K562 (cell line): ENCODE results near the gene ABCB6. TPM values are rescaled to one million over a fixed set of nuclear protein-coding genes. Genes with fewer than 3 reads are reported as not detected.

Source experiments
- ATAC-seq: fragments of 200-7000 bp; cut with Tn5 transposase; 3 replicates; pipeline ENCODE4 v1.9.1; 2020; ENCODE audit warnings: moderate library complexity
- BruUV-seq: library from RNA; stranded (reverse); fragments of 400-500 nt; replicated peaks from 2 replicates; lab custom pipeline; 2021; lab: Mats Ljungman, UMichigan
- CTCF ChIA-PET: fragments of 300-600 bp; formaldehyde crosslinking; extraction: SDS; loops from one replicate; lab custom pipeline; 2021; ENCODE audit warnings: low intra/inter-chr PET ratio; lab: Yijun Ruan, JAX
- POLR2A ChIA-PET: fragments of 300-600, 350-650 bp; sonication (Branson Sonifier 250); formaldehyde crosslinking; extraction: SDS; loops from one replicate; lab custom pipeline; 2021; ENCODE audit warnings: antibody characterized with exemption, inconsistent platforms; lab: Yijun Ruan, JAX
- DNase-seq, 4 experiments: peaks; one replicate each; pipeline versions ENCODE4 v3.0.0 to v3.0.0-alpha.2; 2011 to 2018; ENCODE audit warnings: low spot score in 3 of 4, mixed read lengths in 3 of 4; ENCODE audit errors: extremely low read depth in 1 of 4
- FAIRE-seq: peaks from 2 replicates; lab custom pipeline; 2011; peaks lifted over from hg19 to GRCh38; lab: Jason Lieb, UNC
- H2AFZ ChIP-seq: 2 replicates; pipeline ENCODE4 v1.6.0; 2011; ENCODE audit warnings: low read depth, low read length, control low read depth, inconsistent platforms
- H3K27ac ChIP-seq: fragments of 200-600 bp; 3 replicates; pipeline ENCODE4 v1.8.0; 2011; ENCODE audit warnings: low read depth, mild to moderate bottlenecking, control low read depth, inconsistent platforms, low read length, moderate library complexity, mixed read lengths; ENCODE audit errors: extremely low read depth
- H3K27me3 ChIP-seq, 2 experiments: fragments of 300-600 bp in 1 of 2; 2 replicates in 1 of 2; 3 replicates in 1 of 2; pipeline versions ENCODE4 v1.6.0 to v1.8.0; 2011; ENCODE audit warnings: inconsistent platforms in 2 of 2, low read length in 2 of 2, mild to moderate bottlenecking in 1 of 2, mixed read lengths in 1 of 2, moderate library complexity in 1 of 2; ENCODE audit not compliant: control insufficient read depth in 2 of 2, insufficient read depth in 2 of 2
- H3K36me3 ChIP-seq: fragments of 300-600 bp; 3 replicates; pipeline ENCODE4 v1.8.0; 2011; ENCODE audit warnings: mild to moderate bottlenecking, low read length, inconsistent platforms; ENCODE audit not compliant: control insufficient read depth, insufficient read depth
- H3K4me1 ChIP-seq, 2 experiments: fragments of 200-600 bp in 1 of 2; replicated peaks in 1 of 2; 2 replicates in 1 of 2; 3 replicates in 1 of 2; pipeline versions ENCODE4 v1.5.1 to v1.8.0; 2011; ENCODE audit warnings: inconsistent platforms in 2 of 2, low read length in 2 of 2, mild to moderate bottlenecking in 1 of 2, mixed read lengths in 1 of 2, moderate library complexity in 1 of 2; ENCODE audit not compliant: control insufficient read depth in 2 of 2, insufficient read depth in 2 of 2
- H3K4me2 ChIP-seq: 2 replicates; pipeline ENCODE4 v1.6.1; 2011; ENCODE audit warnings: low read length, control low read depth, inconsistent platforms, mixed read lengths; ENCODE audit not compliant: insufficient read depth
- H3K4me3 ChIP-seq: fragments of 200-600 bp; sonication (generic), shearing (Covaris generic); 2 replicates; pipeline ENCODE4 v1.5.1; 2016; ENCODE audit warnings: control low read depth, inconsistent platforms
- H3K79me2 ChIP-seq: fragments of 200-600 bp; 3 replicates; pipeline ENCODE4 v1.8.0; 2011; ENCODE audit warnings: low read length, inconsistent platforms; ENCODE audit not compliant: control insufficient read depth, insufficient read depth
- H3K9ac ChIP-seq, 2 experiments: 2 replicates each; pipeline versions ENCODE4 v1.6.0 to v1.6.1; 2011; ENCODE audit warnings: low read depth in 2 of 2, low read length in 2 of 2, control low read depth in 1 of 2, inconsistent platforms in 1 of 2, mild to moderate bottlenecking in 1 of 2, mixed read lengths in 1 of 2; ENCODE audit not compliant: insufficient read depth in 1 of 2
- H3K9me1 ChIP-seq: one replicate; pipeline ENCODE4 v1.6.0; 2011; ENCODE audit warnings: inconsistent platforms, mild to moderate bottlenecking, low read length, moderate library complexity; ENCODE audit not compliant: control insufficient read depth, insufficient read depth
- H3K9me3 ChIP-seq: replicated peaks from 2 replicates; pipeline ENCODE4 v1.5.1; 2011; ENCODE audit warnings: low read depth, low read length, inconsistent platforms; ENCODE audit not compliant: control insufficient read depth, insufficient read depth
- H4K20me1 ChIP-seq: replicated peaks from 2 replicates; pipeline ENCODE4 v1.6.1; 2011; ENCODE audit warnings: low read length, inconsistent platforms, mixed read lengths; ENCODE audit not compliant: control insufficient read depth, insufficient read depth
- ATF1 ChIP-seq, 2 experiments: fragments of 450-650 bp in 1 of 2; IDR thresholded peaks; 2 replicates each; pipeline ENCODE4 v1.6.1; 2016; ENCODE audit warnings: missing compliant biosample characterization in 1 of 2, missing genetic modification characterization in 1 of 2
- EGR1 ChIP-seq: fragments of 450-650 bp; conservative IDR thresholded peaks from 2 replicates; pipeline ENCODE4 v1.6.1; 2017; ENCODE audit warnings: mild to moderate bottlenecking
- HMBOX1 ChIP-seq: sonication (generic); IDR thresholded peaks from 2 replicates; pipeline ENCODE4 v1.6.1; 2016
- KDM2B ChIP-seq: fragments of 250-450 bp; sonication (Bioruptor Pico); IDR thresholded peaks from 2 replicates; pipeline ENCODE4 v1.8.0; 2021; ENCODE audit warnings: mild to moderate bottlenecking, moderate library complexity
- NFXL1 ChIP-seq: fragments of 450-650 bp; formaldehyde crosslinking; IDR thresholded peaks from 2 replicates; pipeline ENCODE4 v1.4.0; 2021; ENCODE audit warnings: mild to moderate bottlenecking
- PHB ChIP-seq: fragments of 250-450 bp; sonication (Bioruptor Pico); IDR thresholded peaks from 2 replicates; pipeline ENCODE4 v1.5.0; 2021
- TEAD2 ChIP-seq: fragments of 450-650 bp; IDR thresholded peaks from 2 replicates; pipeline ENCODE4 v1.6.1; 2016; ENCODE audit warnings: missing genetic modification characterization, control low read depth, missing compliant biosample characterization
- THAP12 ChIP-seq: fragments of 250-450 bp; sonication (Bioruptor Pico); IDR thresholded peaks from 2 replicates; pipeline ENCODE4 v1.9.0; 2021; ENCODE audit warnings: mild to moderate bottlenecking, inconsistent platforms
- WGBS: fragments of 100-300 bp; shearing (Covaris generic); methylation state at CpG from one replicate; pipeline ENCODE4 v1.1.6; 2016; ENCODE audit warnings: low coverage, mixed read lengths; ENCODE audit not compliant: insufficient coverage; ENCODE audit errors: missing lambda C conversion rate; 5-methylcytosine and 5-hydroxymethylcytosine counted together
- in situ Hi-C: fragments of 300-500 bp; cut with MboI; formaldehyde crosslinking; loops from 4 replicates; pipeline ENCODE4 v1.15.0; 2018; ENCODE audit warnings: inconsistent platforms, mixed read lengths
- intact Hi-C: fragments of 100-400 bp; cut with micrococcal nuclease; formaldehyde crosslinking; loops from 2 replicates; pipeline ENCODE4 v1.14.2; 2022
- polyA plus RNA-seq, 8 experiments: library from polyadenylated mRNA; depleted of rRNA in 4 of 8; stranded (reverse) in 5 of 8; unstranded in 3 of 8; fragments of >200 nt; fragmentation: Nextera tagmentation in 2 of 8; fragmentation: Illumina TruSeq in 1 of 8; extraction: Ambion mirVana in 2 of 8; extraction: Trizol in 1 of 8; gene quantifications; 2 replicates each; pipeline versions ENCODE4 v1.2.1 to v1.2.3, GENCODE V29; 2011 to 2014; ENCODE audit warnings: inconsistent platforms in 1 of 8, missing spikeins in 1 of 8
- total RNA-seq, 7 experiments: library from RNA; depleted of rRNA in 6 of 7; stranded (reverse); fragments of >200 nt in 6 of 7; fragmentation: Illumina TruSeq in 2 of 7; extraction: Trizol in 2 of 7; gene quantifications; 2 replicates each; pipeline versions ENCODE4 v1.2.1 to v1.2.3, GENCODE V29; 2011 to 2021; ENCODE audit warnings: low replicate concordance in 1 of 7

The ABCB6 gene
- total and polyA plus RNA-seq, 9 of the 15 experiments (the other 6 are each of a cell fraction or from before 2014, with no cell fraction given): 3.7 to 29.8 (median 16.8) TPM

GRCh38 chr2:219252900-219253752 lies 34.4 kb upstream of the ABCB6 start, which contains the start of gene TUBA4B (continued):
- TF ChIP-seq THAP12: no peak
- no peak for TF ChIP-seq PHB
- TF ChIP-seq KDM2B (CRISPR knock-in tag): no peak
- no peak for TF ChIP-seq HMBOX1
- TF ChIP-seq NFXL1 (CRISPR knock-in tag): no peak

- Histone ChIP-seq H3K4me2 (peak overlapping the region; percentile 82), H4K20me1 (0 out of 2 replicates have a peak, but pooled peaks cover 3% of the 10 kb centered on the region), H3K27me3 (0 out of 5 replicates have a peak, but pooled peaks cover 0 to 4% of the 10 kb centered on the region in 2 experiments), H3K9ac (peak overlapping the region; percentile 71 to 92), H2AFZ (peak overlapping the region; percentile 77), H3K4me1 (peaks cover 18 to 47% of the 10 kb centered on the region in 2 experiments; a peak in 4 of 5 replicates), H3K9me1 (no peaks in the 10 kb centered on the region), H3K27ac (peak overlapping the region; percentile 75), H3K4me3 (peak overlapping the region; percentile 58), H3K36me3 (peaks cover 46% of the 10 kb centered on the region; the same call in 2 of the 3 replicates), H3K9me3 (no peaks in the 10 kb centered on the region), H3K79me2 (peaks cover 24% of the 10 kb centered on the region)
- 4% methylated on average over 8 of the region's 9 CpGs for whole genome bisulfite sequencing
- ChIA-PET CTCF (no interaction called here), POLR2A (interaction anchor here (0.6 to 1.5 kb wide), 7 partner anchors 9 to 345 kb away, joined by 3 to 7 read pairs (median 4); no protein-coding TSS in a partner anchor)
- ATAC-seq: peak; percentile 5
- DNase-seq: peak; percentile 13 to 52 (median 31)
- BruUV-seq: no TSS peak
- in situ Hi-C loops: no loop called here
- intact Hi-C loops: loop anchor here (2.0 kb wide), 1 partner anchor 26 kb away; the partner anchor contains the start of gene DNAJB2
- no peak for FAIRE-seq
- TF ChIP-seq EGR1: peak; percentile 83
- TF ChIP-seq TEAD2: no peak
- TF ChIP-seq ATF1 (CRISPR knock-in tag; IDR thresholded peaks at IDR 0.05): no peak
- 0 out of 2 replicates have a peak, but pooled peaks have one; percentile 3 for TF ChIP-seq ATF1 (tag; IDR thresholded peaks at IDR 0.05)
Measured at GRCh38 chr2:219252570-219252899, 33.8 kb upstream of the ABCB6 start.
